GM21576 (cell line): Measurements from ENCODE around the gene OXER1.

ENCODE experiments used
- ATAC-seq: cut with Tn5 transposase; IDR thresholded peaks from one replicate; pipeline ENCODE4 v1.9.1; 2021; ENCODE audit warnings: mild to moderate bottlenecking, moderate library complexity; ENCODE audit not compliant: unreplicated experiment

The OXER1 gene, protein sequence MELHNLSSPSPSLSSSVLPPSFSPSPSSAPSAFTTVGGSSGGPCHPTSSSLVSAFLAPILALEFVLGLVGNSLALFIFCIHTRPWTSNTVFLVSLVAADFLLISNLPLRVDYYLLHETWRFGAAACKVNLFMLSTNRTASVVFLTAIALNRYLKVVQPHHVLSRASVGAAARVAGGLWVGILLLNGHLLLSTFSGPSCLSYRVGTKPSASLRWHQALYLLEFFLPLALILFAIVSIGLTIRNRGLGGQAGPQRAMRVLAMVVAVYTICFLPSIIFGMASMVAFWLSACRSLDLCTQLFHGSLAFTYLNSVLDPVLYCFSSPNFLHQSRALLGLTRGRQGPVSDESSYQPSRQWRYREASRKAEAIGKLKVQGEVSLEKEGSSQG

DNA sequence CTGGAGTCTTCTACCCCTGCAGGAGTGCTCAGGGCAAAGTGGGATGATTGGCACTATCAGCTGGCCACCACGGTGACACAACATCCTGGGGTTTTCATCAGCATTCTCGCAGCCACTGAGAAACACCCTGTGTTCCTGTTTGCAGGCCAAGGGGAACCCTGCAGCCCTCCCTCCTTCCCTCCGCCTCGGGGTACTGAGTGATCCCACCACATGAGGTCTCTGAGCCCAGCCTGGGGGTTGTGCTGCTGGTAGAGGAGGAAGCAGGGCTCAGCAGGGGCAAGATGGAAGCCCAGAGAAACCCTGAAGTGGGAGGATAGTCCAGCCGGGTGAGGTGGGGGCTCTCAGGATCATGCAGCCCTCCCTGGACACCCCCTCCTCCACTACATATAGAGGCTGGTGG is at the start of gene OXER1:
Gene OXER1, minus strand, starts transcription at position 40 of the 400 bp plus-strand sequence. CDS start 73 bp downstream, outside the sequence.
- no peak for ATAC-seq

DNA sequence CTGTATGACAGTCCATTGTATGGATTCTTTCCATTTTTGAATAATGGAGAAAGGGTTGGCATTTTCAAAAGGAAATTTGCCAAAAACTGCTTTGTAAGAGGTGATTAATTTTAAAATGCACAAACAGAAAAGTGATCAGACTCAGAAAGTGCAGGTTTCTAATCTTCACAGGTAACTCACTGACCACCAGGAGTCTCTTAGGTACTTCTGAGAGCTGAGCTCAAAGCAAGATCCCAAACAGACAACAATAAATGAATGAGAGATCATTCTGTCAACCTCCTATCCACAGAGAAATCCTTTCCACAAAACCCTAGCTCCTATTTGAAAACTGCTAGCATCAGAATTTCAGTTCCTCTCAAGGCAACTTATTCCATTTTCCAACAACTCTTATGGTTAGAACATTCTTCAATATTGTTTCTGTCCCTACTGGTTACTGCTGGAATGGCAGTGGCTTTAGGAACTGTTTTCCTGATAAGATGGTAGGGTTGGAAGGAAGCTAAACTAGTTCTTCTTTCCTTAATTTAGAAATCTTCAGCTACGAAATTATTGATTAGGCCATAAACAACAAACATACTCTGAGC is 49.1 kb upstream of the OXER1 start:
- no peak for ATAC-seq

DNA sequence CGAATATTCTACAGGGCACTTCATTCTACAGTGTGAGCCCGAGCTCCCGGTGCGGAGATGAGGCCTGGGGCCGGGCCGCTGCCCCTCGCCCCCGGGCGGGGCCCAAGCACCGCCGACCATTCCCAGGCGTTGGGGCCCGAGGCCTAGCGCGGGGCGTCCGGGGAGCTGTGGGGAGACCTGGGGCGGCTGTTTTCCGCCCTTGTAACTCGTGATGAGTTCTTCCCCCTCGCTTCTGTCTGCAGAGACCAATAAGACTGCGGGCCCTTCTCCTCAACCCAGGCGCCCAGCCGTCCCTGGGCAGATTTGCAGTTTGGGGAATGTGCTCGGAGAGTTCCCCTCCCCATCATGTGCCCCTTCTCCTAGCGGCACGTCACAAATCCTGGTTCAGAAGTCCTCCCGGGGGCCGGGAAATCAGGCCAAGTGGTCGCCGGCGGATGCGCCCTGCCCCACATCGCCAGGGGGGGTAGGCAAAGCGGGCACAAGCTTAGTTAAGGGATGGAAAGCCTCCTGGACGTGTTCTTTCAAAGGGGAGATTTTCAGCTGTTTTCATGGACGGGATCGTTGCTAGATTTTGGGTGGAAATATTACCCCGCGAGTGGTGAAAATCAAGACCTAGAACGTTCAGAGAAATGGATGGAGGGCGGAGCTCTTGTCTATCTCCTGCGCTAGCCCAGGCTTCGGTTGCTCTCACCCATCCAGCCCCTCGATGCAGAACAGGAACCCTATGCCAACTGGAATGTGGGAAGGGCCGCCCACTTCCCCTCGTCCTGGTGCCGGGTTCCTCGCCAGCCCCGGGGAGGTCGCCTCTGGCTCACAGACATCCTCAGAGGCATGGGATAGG is 47.3 kb upstream of the OXER1 start:
- ATAC-seq = peak; percentile 15

DNA sequence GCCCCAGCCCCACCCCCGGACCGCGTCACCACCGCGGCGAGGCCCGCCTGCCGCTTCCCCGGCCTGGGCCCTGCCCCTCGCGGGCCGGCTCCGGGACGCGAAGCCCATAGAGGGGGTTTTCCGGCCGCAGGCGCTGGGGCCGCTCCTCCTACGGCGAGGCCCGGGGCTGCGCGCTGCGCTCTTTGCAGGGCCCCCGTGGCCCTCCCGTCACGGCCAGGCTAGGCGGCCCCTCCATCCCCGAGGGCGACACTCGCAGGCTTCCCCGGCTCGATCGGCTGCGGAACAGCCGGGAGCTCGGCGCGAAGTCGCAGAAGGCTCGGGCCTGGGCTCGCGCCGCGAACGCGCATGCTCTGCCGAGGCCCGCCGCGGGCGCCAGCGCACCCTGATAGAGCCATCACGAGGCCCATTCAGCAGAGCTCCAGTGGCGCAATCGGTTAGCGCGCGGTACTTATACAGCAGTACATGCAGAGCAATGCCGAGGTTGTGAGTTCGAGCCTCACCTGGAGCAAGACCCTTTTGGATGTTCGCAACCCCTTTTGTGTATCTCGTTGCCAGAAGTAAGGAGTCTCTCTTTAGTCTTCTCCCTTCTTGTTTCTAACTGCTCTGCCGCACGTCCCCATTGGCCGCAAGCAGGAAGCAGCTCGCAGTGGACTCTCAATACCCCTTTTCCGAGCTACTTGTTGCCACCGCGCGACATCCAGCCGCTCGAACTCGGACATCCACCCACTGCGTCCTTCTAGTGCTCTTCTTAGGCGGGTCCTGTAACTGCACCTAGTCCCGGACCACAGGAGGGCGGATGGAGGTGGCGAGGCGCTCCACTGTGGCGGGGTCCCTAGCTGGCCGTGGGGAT is 46.4 kb upstream of the OXER1 start:
- peak; percentile 66 for ATAC-seq

DNA sequence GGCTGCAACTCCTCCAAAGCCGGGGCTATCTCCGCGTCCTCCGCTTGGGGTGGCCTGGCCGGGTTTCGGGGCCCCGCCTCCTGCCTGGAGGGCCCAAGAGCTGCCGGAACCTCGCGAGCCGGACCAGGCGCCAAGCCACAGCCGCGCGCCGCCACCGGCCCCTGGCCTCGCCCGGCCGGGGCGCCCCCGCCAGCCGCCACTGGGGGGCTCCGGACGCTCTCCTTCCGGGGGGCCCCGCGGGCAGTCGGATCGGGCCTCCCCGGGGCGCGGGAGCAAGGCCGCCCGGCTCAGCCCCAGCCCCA is 45.8 kb upstream of the OXER1 start:
- peak; percentile 39 for ATAC-seq

DNA sequence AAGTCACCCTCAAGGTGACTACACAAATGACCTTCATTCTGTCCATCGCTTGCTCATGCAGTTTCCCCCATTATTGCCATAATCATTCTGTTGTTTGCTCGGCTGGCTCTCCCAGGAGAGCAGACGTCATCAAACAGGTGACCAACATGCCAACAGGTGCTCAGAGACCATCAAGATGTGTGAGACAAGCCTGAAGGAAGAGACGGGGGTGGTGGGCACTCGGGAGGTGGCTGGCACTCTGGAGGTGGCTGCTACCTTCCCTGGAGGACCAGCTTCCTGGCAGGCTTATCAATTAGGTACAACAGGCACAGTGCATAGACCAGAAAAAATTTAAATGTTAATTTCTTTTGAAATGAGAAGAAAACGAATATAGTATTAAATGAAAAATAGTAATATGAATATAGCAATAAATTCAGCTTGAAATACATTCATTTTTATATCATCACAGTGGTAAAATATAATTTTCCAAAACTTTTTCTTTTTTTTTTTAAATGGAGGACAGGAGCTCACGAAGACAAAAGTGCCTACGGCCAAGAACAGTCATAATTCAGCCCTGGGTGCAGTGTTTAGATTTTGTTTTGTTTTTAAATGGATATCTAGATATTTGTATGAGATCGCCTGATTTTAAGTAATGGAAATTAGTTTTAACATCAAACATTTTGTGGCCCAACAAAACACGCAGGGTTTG is 45.3 kb upstream of the OXER1 start:
- ATAC-seq = no peak

DNA sequence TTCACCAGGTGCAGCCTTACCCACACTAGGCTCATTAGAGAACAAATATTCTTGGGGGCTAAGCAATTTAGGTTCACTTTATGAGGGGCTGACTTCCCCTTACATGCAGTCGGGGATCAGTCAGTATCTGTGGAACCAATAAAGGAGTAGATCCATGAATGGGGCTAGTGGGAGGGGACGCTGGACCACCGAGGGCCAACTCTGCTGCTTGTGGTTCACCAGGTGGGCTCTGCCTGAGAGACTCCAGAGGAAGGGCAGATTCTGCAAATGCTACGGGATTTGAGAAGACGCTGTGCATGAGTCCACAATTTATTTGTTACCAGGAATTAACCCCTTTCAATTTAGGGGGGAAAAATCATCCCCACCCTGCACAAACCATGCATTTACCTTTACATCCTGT is 44.4 kb upstream of the OXER1 start:
- no peak for ATAC-seq

DNA sequence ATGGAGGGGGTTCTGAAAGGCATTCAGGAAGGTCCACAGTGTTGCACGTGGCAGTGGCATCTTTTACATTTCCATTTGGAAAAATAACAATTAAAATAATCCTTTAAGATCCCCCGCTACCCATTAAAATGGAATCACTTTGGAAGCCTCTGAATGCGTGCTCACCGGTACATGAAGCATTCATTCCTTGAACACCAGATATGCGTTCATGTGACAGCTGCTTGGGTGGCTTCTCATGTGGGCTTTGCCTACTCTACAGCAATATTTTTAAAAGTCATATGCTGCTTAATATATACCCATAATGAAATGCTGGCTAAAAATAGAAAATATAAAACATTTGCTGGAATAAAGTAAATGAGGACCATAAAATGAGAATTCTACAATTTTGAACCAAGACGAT is 42.9 kb upstream of the OXER1 start:
- ATAC-seq = no peak

DNA sequence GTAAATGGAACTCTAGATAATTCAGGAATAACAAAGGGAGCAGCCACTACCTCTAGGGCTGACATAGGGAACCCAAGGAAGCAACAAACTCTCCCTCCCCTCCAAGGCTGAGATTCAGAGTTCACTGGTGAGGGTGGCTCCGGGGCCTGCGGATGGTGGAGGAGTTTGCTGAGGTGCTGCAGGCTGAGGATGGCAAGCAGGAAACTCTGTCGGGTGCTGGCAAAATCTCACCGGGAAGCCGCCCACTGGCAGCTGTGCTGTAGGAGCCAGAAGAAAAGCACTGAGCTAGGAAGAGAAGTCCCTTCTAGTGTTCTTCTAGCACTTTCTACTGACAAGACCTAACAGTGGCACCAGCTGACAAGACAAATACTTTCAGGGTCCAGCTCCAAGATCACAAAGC is 41.0 kb upstream of the OXER1 start:
- no peak for ATAC-seq

DNA sequence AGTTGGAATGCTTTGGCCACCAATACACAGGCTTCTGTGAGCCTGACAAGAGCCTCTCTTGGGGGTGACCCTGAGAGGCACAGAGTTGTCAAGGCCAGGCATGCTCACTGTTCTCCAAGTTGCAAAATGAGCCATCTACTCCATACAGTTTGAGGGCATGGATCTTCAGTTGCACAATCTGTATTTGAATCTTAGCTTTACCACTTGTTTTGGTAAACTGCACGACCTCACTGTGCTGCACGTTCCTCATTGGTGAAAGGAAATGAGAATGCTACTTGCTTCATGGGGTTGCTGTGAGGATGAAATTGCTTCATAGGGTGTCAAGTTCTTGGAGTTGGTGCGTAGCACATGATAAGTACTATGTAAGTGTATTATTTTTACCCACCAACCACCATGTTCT is 40.4 kb upstream of the OXER1 start:
- ATAC-seq = no peak

DNA sequence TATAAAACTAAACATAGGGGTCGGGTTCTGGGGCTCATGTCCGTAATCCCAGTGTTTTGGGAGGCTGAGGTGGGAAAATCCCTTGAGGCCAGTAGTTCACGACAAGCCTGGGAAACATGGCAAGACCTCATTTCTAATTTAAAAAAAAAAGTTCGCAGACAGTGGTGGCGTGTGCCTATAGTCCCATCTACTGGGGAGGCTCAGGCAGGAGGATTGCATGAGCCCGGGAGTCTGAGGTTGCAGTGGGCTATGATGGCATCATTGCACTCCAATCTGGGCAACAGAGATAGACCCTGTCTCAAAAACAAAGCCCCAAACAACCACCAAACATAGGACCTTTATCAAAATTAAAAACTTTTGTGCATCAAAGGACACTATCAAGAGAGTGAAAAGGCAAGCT is 38.2 kb upstream of the OXER1 start:
- no peak for ATAC-seq

DNA sequence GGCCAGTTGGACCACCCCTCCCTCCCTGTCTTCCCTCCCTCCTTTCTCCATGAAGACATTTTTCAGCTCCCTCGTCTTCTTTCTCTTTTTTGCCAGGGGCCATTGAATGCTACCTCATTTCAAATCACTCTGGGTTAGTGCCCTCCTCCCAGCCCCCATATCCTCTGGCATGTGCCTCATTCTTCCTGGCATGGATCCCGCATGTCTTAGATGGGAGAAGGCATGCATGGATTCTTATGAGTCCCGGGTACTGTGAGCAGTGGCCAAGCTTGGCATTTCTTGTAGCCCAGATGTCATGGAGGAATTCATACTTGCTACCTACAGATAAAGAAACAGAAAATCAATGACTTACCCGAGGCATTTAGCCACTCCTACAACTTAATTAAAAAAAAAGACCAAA is 37.4 kb upstream of the OXER1 start:
- ATAC-seq = no peak

DNA sequence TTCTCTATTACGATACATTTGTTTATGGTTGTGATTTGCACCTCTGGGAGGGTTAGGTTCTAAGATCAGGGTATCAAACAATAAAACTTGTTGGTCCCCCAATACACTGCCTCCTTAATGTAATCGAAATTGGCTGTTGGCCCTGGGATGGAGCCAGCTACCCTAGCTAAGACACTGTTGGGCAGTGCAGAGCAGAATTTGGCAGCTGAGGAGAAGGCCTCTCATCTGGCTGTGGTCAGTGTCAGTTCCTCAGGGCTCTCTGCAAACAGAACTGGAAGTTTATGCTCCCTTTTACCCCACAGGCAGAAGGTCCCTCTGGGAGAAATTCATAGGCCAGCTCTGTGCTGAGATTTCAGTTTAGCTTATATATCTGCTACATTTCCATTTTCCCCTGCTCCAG is 37.0 kb upstream of the OXER1 start:
- ATAC-seq = no peak

DNA sequence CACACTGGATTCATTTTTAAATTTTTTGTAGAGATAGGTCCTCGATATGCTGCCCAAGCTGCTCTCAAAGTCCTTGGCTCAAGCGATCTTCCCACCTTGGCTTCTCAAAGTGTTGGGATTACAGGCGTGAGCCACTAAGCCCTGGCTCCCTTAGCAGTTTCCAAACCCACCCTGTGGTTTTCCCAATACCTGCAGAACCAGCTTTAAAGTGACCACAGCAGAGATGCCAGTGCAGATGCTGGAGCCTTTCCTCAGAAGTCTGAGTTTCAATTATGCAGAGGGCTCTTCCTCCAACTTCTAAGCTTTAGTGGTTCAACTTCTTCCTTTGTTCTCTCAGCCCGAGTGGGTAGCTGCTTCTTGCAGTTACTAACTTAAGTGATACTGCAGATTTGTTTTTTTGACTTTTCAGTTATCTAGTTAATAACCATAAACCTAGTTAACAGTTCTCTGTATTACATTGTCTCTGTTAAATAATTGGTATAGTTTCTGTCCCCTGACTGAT is 36.6 kb upstream of the OXER1 start:
- ATAC-seq = no peak

DNA sequence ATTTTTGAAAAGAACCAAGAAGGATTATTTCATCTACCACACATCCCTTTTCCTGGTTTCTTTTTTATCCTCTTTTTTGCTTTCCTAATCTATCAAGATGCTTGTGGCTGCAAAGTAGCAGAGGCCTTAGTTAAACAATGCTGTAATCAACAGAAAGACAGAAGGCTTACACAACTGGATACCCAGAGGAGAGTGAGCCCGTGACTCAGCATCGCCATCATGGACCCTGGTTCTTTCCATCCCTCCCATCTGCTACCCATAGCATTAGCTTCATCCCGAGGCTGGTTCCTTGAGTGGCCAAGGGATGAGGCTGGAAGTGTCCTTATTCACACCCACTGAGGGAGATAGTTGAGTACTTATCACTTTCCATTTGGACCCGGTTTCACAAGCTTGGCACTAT is 35.9 kb upstream of the OXER1 start:
- no peak for ATAC-seq

DNA sequence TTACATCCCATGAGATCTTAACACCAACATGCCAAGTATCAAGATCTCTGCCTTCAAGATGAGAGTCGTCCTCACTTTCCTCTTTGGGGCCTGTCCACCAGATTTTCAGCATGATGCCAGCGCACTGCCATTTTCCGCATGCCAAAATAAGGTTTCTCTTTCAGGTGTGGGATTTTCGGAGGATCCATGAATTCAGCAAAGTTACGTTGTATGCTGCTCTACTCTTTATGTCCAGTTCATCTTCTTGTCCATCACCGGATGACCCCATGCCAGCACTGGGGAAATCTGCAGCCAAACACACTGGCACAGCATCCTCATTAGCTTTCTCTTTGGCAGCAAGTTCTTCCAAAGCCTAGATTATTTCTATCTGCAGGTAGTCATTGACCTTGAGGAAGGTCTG is 33.3 kb upstream of the OXER1 start:
- ATAC-seq = no peak

DNA sequence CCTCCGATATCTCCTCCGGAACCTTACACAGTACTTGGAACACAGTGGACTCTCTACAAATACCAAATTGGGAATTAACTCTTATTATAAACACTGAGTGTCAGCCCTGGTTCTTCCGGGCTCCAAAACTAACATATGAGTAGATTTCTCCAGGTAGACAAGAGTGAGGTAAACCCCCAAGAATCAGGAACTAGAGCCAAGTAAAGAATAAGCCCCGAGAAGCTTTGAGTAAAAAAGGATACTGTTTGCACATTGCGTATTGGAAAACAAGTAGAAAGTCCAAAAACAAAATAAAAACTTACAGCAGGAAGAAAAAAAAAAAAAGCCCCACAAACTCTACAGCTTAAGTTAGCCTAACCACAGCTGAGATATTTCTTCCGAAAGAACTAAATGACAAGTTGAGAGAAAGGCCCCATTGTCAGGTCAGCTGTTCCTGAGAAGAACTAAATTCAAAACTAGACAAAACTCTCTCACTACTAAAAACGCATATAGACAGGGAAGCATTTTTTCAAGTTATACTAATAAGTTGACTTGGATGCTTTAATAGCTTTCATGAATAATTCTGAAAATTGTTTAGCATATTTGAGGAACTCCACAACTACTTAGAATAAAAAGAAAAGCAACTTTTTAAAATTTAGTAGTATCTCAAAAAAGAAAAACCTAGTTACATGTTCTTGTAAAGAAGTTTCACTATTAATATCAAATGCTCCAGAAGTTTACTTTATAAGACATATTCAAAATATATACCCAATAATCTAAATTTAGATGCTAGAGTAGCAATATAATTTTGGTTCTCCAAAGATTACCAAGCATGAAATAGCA is 32.7 kb upstream of the OXER1 start:
- no peak for ATAC-seq

DNA sequence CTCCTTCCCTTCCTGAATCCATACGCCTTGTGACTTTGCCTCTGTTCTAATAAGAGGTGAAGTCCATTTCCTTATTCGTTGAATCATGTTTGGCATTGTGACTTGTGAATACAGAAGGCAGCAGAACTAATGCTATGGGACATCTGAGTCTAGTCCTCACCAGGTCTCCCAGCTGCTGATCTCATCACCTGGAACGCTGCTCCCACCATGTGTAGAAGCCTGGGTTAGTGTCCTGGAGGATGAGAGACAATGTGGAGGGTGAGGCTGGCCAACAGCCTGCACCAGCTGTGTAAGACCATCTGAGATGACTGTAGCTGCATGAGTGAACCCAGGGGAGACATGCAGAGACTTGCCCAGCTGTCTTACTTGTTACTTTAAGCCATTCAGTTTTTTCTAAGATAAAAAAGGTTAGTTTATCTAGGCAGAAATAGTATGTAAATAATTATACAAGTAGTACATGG is 31.9 kb upstream of the OXER1 start:
- peak; percentile 33 for ATAC-seq

DNA sequence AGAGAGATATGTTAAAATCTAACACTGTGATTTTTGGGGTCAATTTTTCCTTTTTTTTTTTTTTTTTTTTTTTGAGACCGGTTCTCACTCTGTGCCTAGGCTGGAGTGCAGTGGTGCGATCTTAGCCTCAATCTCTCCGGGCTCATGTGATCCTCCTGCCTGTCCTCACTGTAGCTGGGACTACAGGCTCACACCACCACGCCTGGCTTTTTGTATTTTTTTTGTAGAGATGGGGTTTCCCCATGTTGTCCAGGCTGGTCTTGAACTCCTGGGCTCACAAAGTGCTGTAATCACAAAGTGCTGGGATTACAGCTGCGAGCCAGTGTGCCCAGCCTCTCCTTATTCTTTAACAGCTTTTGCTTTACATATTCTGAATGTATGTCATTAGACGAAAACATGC is 31.3 kb upstream of the OXER1 start:
- no peak for ATAC-seq
